Measurements from ENCODE around the gene FUT9. TPM values are rescaled to one million over a fixed set of nuclear protein-coding genes. Genes with fewer than 3 reads are reported as not detected.

Gene FUT9
- under 0.01 TPM in 1 of 2 replicates, not detected in the other for total RNA-seq

- DNase-seq (ENCODE audit: low read depth, low spot score), result no peak
These were observed at the start of gene FUT9 for GRCh38 chr6:96015518-96016333. Gene FUT9, plus strand, starts transcription at chr6:96015974. Its CDS starts 187,182 bp downstream, at chr6:96203156.

- no peak for DNase-seq (ENCODE audit: low read depth, low spot score)
These were observed 48.2 kb upstream of the FUT9 start for GRCh38 chr6:95967594-95967993.

- no peak for DNase-seq (ENCODE audit: low read depth, low spot score)
These were observed 41.8 kb upstream of the FUT9 start for GRCh38 chr6:95973976-95974375.

- no peak for DNase-seq (ENCODE audit: low read depth, low spot score)
These were observed 37.5 kb upstream of the FUT9 start for GRCh38 chr6:95978230-95978629.

GRCh38 chr6:95991906-95992305 is 23.9 kb upstream of the FUT9 start:
- DNase-seq (ENCODE audit: low read depth, low spot score), result no peak

GRCh38 chr6:95994151-95994550 is 21.6 kb upstream of the FUT9 start:
- no peak for DNase-seq (ENCODE audit: low read depth, low spot score)

- no peak for DNase-seq (ENCODE audit: low read depth, low spot score)
These were observed 17.6 kb upstream of the FUT9 start for GRCh38 chr6:95998133-95998532.

- no peak for DNase-seq (ENCODE audit: low read depth, low spot score)
These were observed 13.7 kb upstream of the FUT9 start for GRCh38 chr6:96001891-96002575.

- no peak for DNase-seq (ENCODE audit: low read depth, low spot score)
These were observed 13.2 kb upstream of the FUT9 start for GRCh38 chr6:96002576-96002910.

GRCh38 chr6:96002912-96003311 is 12.9 kb upstream of the FUT9 start:
- no peak for DNase-seq (ENCODE audit: low read depth, low spot score)

GRCh38 chr6:96007663-96008062 is 8.1 kb upstream of the FUT9 start:
- no peak for DNase-seq (ENCODE audit: low read depth, low spot score)

- DNase-seq (ENCODE audit: low read depth, low spot score), result no peak
These were observed 2.2 kb upstream of the FUT9 start for GRCh38 chr6:96013531-96013930.

GRCh38 chr6:96014846-96015517 is 792 bp upstream of the FUT9 start:
- DNase-seq (ENCODE audit: low read depth, low spot score), result no peak

GRCh38 chr6:96016334-96017069 is 728 bp downstream of the FUT9 start:
- DNase-seq (ENCODE audit: low read depth, low spot score), result no peak

GRCh38 chr6:96017070-96017359 is 1.2 kb downstream of the FUT9 start:
- DNase-seq (ENCODE audit: low read depth, low spot score), result no peak

GRCh38 chr6:96022225-96022624 is 6.5 kb downstream of the FUT9 start:
- no peak for DNase-seq (ENCODE audit: low read depth, low spot score)

- no peak for DNase-seq (ENCODE audit: low read depth, low spot score)
These were observed 16.9 kb downstream of the FUT9 start for GRCh38 chr6:96032661-96033060.

GRCh38 chr6:96051555-96051954 is 35.8 kb downstream of the FUT9 start:
- DNase-seq (ENCODE audit: low read depth, low spot score), result no peak

GRCh38 chr6:96058082-96058481 is 42.3 kb downstream of the FUT9 start:
- DNase-seq (ENCODE audit: low read depth, low spot score), result no peak

- no peak for DNase-seq (ENCODE audit: low read depth, low spot score)
These were observed 43.8 kb downstream of the FUT9 start for GRCh38 chr6:96059586-96059985.

GRCh38 chr6:96060249-96060648 is 44.5 kb downstream of the FUT9 start:
- DNase-seq (ENCODE audit: low read depth, low spot score), result no peak

- no peak for DNase-seq (ENCODE audit: low read depth, low spot score)
These were observed 49.4 kb downstream of the FUT9 start for GRCh38 chr6:96065213-96065612.

Data from pulmonary artery endothelial cell (primary cell).